Measurements from ENCODE around the gene KCNAB2.

Gene KCNAB2

GRCh38 chr1:6084781-6085495 lies 39.2 kb downstream of the KCNAB2 start:
- no peak for DNase-seq

GRCh38 chr1:6085666-6086065 lies 40.0 kb downstream of the KCNAB2 start:
- no peak for DNase-seq

- DNase-seq, result no peak
Measured at GRCh38 chr1:6086358-6086757, 40.7 kb downstream of the KCNAB2 start.

GRCh38 chr1:6086762-6087376 lies 41.2 kb downstream of the KCNAB2 start:
- no peak for DNase-seq

- no peak for DNase-seq
Measured at GRCh38 chr1:6087377-6087772, 41.7 kb downstream of the KCNAB2 start.

GRCh38 chr1:6087958-6088357 lies 42.3 kb downstream of the KCNAB2 start:
- DNase-seq, result no peak

- no peak for DNase-seq
Measured at GRCh38 chr1:6088956-6089355, 43.3 kb downstream of the KCNAB2 start.

- no peak for DNase-seq
Measured at GRCh38 chr1:6090288-6090687, 44.6 kb downstream of the KCNAB2 start.

GRCh38 chr1:6090996-6091822 lies 45.5 kb downstream of the KCNAB2 start:
- no peak for DNase-seq

- no peak for DNase-seq
Measured at GRCh38 chr1:6091823-6092109, 46.1 kb downstream of the KCNAB2 start.

- no peak for DNase-seq
Measured at GRCh38 chr1:6092211-6092610, 46.5 kb downstream of the KCNAB2 start.

- no peak for DNase-seq
Measured at GRCh38 chr1:6093071-6093470, 47.4 kb downstream of the KCNAB2 start.

- no peak for DNase-seq
Measured at GRCh38 chr1:6093611-6094010, 47.9 kb downstream of the KCNAB2 start.

GRCh38 chr1:6094246-6094645 lies 48.6 kb downstream of the KCNAB2 start:
- DNase-seq, result no peak

GRCh38 chr1:6094801-6095505 lies 49.3 kb downstream of the KCNAB2 start:
- DNase-seq, result no peak

- DNase-seq, result no peak
Measured at GRCh38 chr1:6095511-6096242, 50.0 kb downstream of the KCNAB2 start.

GRCh38 chr1:6096243-6097116 lies 50.8 kb downstream of the KCNAB2 start:
- no peak for DNase-seq

GRCh38 chr1:6097117-6097595 lies 51.5 kb downstream of the KCNAB2 start:
- no peak for DNase-seq

GRCh38 chr1:6097824-6098223 lies 52.1 kb downstream of the KCNAB2 start:
- no peak for DNase-seq

GRCh38 chr1:6098303-6099215 lies 52.9 kb downstream of the KCNAB2 start:
- DNase-seq, result no peak

Data from CD4-positive, alpha-beta T cell treated with Interleukin-12 subunit alpha and Interleukin-12 subunit beta, for 1 hour (primary cell).